GM12878 (cell line): ENCODE data around the gene HSF2BP. TPM values are rescaled to one million over a fixed set of nuclear protein-coding genes. Genes with fewer than 3 reads are reported as not detected.
"Not testable (repeated sequence)": the region's sequence is repeated elsewhere in the genome, so short reads cannot be mapped to it uniquely, and the experiment has no call there.

Experiments used
- ATAC-seq: fragments of 200-7000 bp; cut with Tn5 transposase; 3 replicates; pipeline ENCODE4 v1.9.1; 2020; ENCODE audit warnings: mild to moderate bottlenecking, moderate library complexity
- BruUV-seq: library from RNA; stranded (reverse); fragments of 400-500 nt; replicated peaks from 2 replicates; lab custom pipeline; 2021; lab: Mats Ljungman, UMichigan
- CTCF ChIA-PET: fragments of 300-600 bp; sonication (Branson Sonifier 250); formaldehyde crosslinking; extraction: SDS; loops from one replicate; lab custom pipeline; 2021; ENCODE audit warnings: inconsistent platforms; lab: Yijun Ruan, JAX
- POLR2A ChIA-PET: fragments of 350-600 bp; formaldehyde crosslinking; extraction: SDS; loops from one replicate; lab custom pipeline; 2021; ENCODE audit warnings: inconsistent platforms; lab: Charles Lee
- RAD21 ChIA-PET: fragments of 300-600 bp; sonication (Branson Sonifier 250); formaldehyde crosslinking; loops from one replicate; lab custom pipeline; 2023; ENCODE audit warnings: antibody characterized with exemption; ENCODE audit not compliant: unreplicated experiment; lab: Charles Lee
- SMC1A ChIA-PET: fragments of 300-600 bp; sonication (Branson Sonifier 250); formaldehyde crosslinking; loops from one replicate; lab custom pipeline; 2023; ENCODE audit not compliant: unreplicated experiment, uncharacterized antibody; lab: Charles Lee
- DNase-seq: peaks from one replicate; pipeline ENCODE4 v3.0.0-alpha.2; 2011; ENCODE audit warnings: low read depth, low spot score
- FAIRE-seq: peaks from 3 replicates; lab custom pipeline; 2011; peaks lifted over from hg19 to GRCh38; lab: Jason Lieb, UNC
- H2AFZ ChIP-seq: 2 replicates; pipeline ENCODE4 v1.6.0; 2011; ENCODE audit warnings: low read depth, low read length, control low read depth; ENCODE audit not compliant: control insufficient read depth
- H3K27ac ChIP-seq: 2 replicates; pipeline ENCODE4 v1.5.1; 2011; ENCODE audit warnings: control low read depth; ENCODE audit not compliant: control insufficient read depth, insufficient read depth
- H3K27me3 ChIP-seq, 2 experiments: replicated peaks in 1 of 2; 2 replicates each; pipeline versions ENCODE4 v1.6.0 to v1.6.1; 2011; ENCODE audit warnings: low read length in 1 of 2; ENCODE audit not compliant: control insufficient read depth in 2 of 2, insufficient read depth in 2 of 2
- H3K36me3 ChIP-seq, 2 experiments: 2 replicates each; pipeline ENCODE4 v1.5.1; 2011; ENCODE audit warnings: low read length in 1 of 2; ENCODE audit not compliant: control insufficient read depth in 2 of 2, insufficient read depth in 2 of 2
- H3K4me1 ChIP-seq: 2 replicates; pipeline ENCODE4 v1.6.1; 2011; ENCODE audit warnings: mild to moderate bottlenecking, low read length, moderate library complexity, mixed read lengths; ENCODE audit not compliant: control insufficient read depth, insufficient read depth
- H3K4me2 ChIP-seq: 2 replicates; pipeline ENCODE4 v1.6.0; 2011; ENCODE audit warnings: control low read depth; ENCODE audit not compliant: control insufficient read depth, insufficient read depth
- H3K4me3 ChIP-seq: fragments of 200-600 bp; sonication (generic); 2 replicates; pipeline ENCODE4 v1.5.1; 2016
- H3K79me2 ChIP-seq: 2 replicates; pipeline ENCODE4 v1.6.0; 2011; ENCODE audit warnings: low read length; ENCODE audit not compliant: control insufficient read depth, insufficient read depth
- H3K9ac ChIP-seq: 2 replicates; pipeline ENCODE4 v1.8.0; 2011; ENCODE audit warnings: low read length, control low read depth, mixed read lengths; ENCODE audit not compliant: control insufficient read depth, insufficient read depth
- H3K9me3 ChIP-seq: replicated peaks from 3 replicates; pipeline ENCODE4 v1.5.1; 2011; ENCODE audit warnings: mild to moderate bottlenecking, low read length; ENCODE audit not compliant: control insufficient read depth, insufficient read depth
- H4K20me1 ChIP-seq: 2 replicates; pipeline ENCODE4 v1.6.0; 2011; ENCODE audit not compliant: control insufficient read depth, insufficient read depth
- WGBS: methylation state at CpG from one replicate; pipeline ENCODE4 v1.1.6; 2016; ENCODE audit warnings: low lambda C conversion rate; ENCODE audit not compliant: insufficient replicate concordance, insufficient coverage; ENCODE audit errors: missing lambda C conversion rate; 5-methylcytosine and 5-hydroxymethylcytosine counted together
- in situ Hi-C: fragments of 300-500 bp; cut with MboI; formaldehyde crosslinking; loops from 9 replicates; pipeline ENCODE4 v1.14.3; 2018; ENCODE audit warnings: mixed read lengths
- intact Hi-C: fragments of 100-400 bp; cut with micrococcal nuclease; formaldehyde crosslinking; loops from one replicate; pipeline ENCODE4 v1.14.2; 2022; ENCODE audit not compliant: unreplicated experiment
- polyA plus RNA-seq, 11 experiments: library from polyadenylated mRNA; depleted of rRNA in 4 of 11; unstranded in 6 of 11; stranded (reverse) in 5 of 11; fragments of >200 nt; fragmentation: Nextera tagmentation in 4 of 11; fragmentation: Illumina TruSeq in 1 of 11; extraction: Ambion mirVana in 4 of 11; extraction: Trizol in 1 of 11; gene quantifications; 1 replicate in 1 of 11; 2 replicates in 10 of 11; pipeline versions ENCODE4 v1.2.1 to v1.2.3, GENCODE V29; 2011 to 2016; ENCODE audit warnings: inconsistent platforms in 2 of 11, missing spikeins in 2 of 11, low read depth in 1 of 11
- total RNA-seq, 4 experiments: library from RNA; depleted of rRNA in 3 of 4; stranded (reverse); fragments of >200 nt in 3 of 4; fragmentation: Illumina TruSeq in 1 of 4; extraction: Trizol in 1 of 4; gene quantifications; 2 replicates each; pipeline versions ENCODE4 v1.2.1 to v1.2.3, GENCODE V29; 2013 to 2021

Gene HSF2BP
- total and polyA plus RNA-seq, 10 of the 15 experiments (the other 5 are each of a cell fraction or from before 2014, with no cell fraction given) = 0.07 to 0.81 (median 0.35) TPM

DNA sequence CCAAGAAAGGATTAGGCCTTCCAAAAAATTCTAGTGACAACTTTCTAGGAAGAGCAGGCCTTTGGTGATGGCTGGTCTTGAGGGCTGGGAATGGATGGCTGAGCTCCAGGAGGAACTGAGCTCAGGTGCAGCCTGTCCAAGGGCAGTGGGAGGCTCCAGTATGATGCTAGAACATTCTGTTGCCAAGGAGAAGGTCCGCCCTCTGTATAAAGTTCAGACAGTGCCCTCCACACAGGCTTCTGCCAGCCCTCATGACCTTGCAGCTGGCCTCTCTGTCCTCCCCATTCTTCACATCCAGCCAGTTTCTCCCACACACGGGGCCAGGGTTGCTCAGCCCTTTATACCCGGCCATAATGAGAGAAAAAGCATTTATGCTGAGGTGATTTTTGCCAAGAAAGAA, 146.3 kb downstream of the HSF2BP start:
- in situ Hi-C loops, FAIRE-seq, H3K9me3 ChIP-seq, H3K4me3 ChIP-seq, H3K4me1 ChIP-seq, BruUV-seq, H4K20me1 ChIP-seq, H3K4me2 ChIP-seq, RAD21 ChIA-PET, H3K36me3 ChIP-seq, ATAC-seq, SMC1A ChIA-PET, H3K9ac ChIP-seq, DNase-seq, intact Hi-C loops, CTCF ChIA-PET, H2AFZ ChIP-seq, POLR2A ChIA-PET, H3K27ac ChIP-seq, H3K27me3 ChIP-seq, H3K79me2 ChIP-seq: not testable (repeated sequence)
- WGBS = no CpG with 5 or more reads among the region's 3 CpGs

DNA sequence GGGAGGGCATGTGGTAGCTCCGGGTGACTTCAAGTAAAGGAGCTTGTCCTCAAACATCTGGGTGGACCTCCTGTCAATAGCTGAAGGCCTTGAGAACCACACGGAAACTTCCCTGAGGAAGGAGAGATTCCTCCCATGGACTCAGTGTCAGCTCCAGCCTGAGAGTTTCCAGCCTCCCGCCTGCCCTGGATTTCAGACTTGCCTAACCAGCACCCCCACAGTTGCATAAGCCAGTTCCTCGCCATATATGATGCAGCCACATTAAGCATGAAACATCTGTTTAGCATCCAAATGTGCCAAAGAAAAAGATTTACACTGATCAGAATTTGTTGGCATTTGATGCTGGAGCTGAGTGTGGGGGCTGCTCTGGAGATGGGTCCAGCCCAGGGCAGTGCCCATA, 148.1 kb downstream of the HSF2BP start:
- H3K9me3 ChIP-seq, H3K36me3 ChIP-seq, H3K27me3 ChIP-seq, H3K4me2 ChIP-seq, CTCF ChIA-PET, H2AFZ ChIP-seq, H3K9ac ChIP-seq, FAIRE-seq, SMC1A ChIA-PET, RAD21 ChIA-PET, DNase-seq, H3K4me1 ChIP-seq, H3K79me2 ChIP-seq, H3K27ac ChIP-seq, in situ Hi-C loops, H4K20me1 ChIP-seq, intact Hi-C loops, BruUV-seq, ATAC-seq, POLR2A ChIA-PET, H3K4me3 ChIP-seq: not testable (repeated sequence)
- WGBS = no CpG with 5 or more reads among the region's 4 CpGs

DNA sequence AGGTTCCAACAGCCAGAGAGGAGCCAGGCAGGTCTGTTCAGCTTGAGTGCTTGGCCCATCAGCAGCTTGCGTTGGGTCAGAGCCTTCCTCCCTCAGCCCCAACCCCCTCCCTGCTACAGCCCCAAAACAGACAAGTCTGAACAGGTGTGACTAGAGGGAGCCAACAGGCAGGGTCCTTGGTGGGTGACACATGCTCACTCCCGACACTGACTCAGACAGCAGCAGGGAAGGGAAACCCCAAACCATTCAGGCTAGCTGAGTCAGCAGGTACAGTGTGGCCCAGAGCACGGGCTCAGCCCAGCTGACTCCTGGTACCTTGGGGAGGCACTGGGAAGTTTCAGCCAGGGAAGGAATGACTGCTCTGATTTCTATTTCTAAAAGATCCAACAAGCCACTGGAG, 148.6 kb downstream of the HSF2BP start:
- H4K20me1 ChIP-seq, intact Hi-C loops, H3K36me3 ChIP-seq, H3K4me2 ChIP-seq, DNase-seq, H3K27ac ChIP-seq, CTCF ChIA-PET, in situ Hi-C loops, BruUV-seq, H3K9me3 ChIP-seq, SMC1A ChIA-PET, H3K9ac ChIP-seq, H2AFZ ChIP-seq, H3K27me3 ChIP-seq, H3K4me3 ChIP-seq, POLR2A ChIA-PET, RAD21 ChIA-PET, H3K79me2 ChIP-seq, H3K4me1 ChIP-seq: not testable (repeated sequence)
- ATAC-seq (peak; percentile 91), FAIRE-seq (peak; percentile 83)
- no CpG with 5 or more reads among the region's 3 CpGs for WGBS

DNA sequence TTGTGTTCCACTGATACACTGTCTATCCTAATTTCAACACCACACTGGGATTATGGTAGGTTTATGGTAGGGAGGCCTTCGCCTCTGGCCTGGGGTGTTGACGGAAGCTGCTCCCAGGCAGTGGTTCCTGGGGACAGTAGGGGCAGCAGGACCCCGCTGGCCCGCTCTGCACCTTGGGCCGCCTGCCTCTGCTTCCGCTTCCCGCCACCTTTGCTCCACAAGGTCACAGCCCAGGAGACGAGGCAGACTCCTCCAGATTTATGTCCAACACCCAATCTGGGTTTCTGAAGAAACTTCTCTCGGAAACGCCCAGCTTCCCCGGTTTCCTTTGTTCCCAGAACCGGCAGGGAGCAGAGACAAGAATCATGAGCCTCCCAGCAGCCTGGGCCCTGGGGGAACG, 155.4 kb downstream of the HSF2BP start:
- H3K27ac ChIP-seq, DNase-seq, H3K9ac ChIP-seq, CTCF ChIA-PET, H4K20me1 ChIP-seq, in situ Hi-C loops, H2AFZ ChIP-seq, RAD21 ChIA-PET, BruUV-seq, intact Hi-C loops, H3K4me3 ChIP-seq, FAIRE-seq, H3K4me2 ChIP-seq, H3K9me3 ChIP-seq, H3K79me2 ChIP-seq, H3K27me3 ChIP-seq, H3K36me3 ChIP-seq, POLR2A ChIA-PET, ATAC-seq, H3K4me1 ChIP-seq, SMC1A ChIA-PET: not testable (repeated sequence)
- WGBS = no CpG with 5 or more reads among the region's 13 CpGs
